ENCODE results near the gene C1GALT1. TPM values are rescaled to one million over a fixed set of nuclear protein-coding genes. Genes with fewer than 3 reads are reported as not detected.

C1GALT1 gene
- total and polyA plus RNA-seq, 12 donors = 3.6 to 217 (median 18.2) TPM

DNA sequence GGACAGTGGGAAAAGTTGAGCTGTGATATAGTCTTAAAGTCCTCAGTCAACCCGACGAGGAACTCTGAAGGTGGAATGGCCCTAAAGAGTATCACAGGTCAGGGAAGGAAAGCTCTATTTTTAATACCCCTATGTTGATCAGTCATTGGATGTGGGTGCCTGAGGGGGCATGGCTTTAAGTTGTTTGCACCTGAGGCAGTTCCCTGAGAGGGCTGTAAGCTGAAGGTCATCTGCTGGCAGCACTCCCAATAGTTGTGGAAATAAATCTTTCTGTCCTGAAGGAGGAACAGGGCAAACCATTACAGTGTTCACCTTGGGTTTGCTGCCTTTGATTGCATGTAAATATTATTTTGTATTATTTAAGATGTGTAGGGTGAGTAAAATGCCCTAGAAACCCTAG lies 17.8 kb upstream of the C1GALT1 start:
- intact Hi-C loops (cut with DNase I) = no loop called here
- Histone ChIP-seq H3K36me3 (replicated peaks in 1 of 2) (no peaks in the 10 kb centered on the region), H3K9me3 (replicated peaks in 1 of 3) (no peaks in the 10 kb centered on the region), H3K4me1 (replicated peaks in 1 of 2) (no peaks in the 10 kb centered on the region), H3K27me3 (no peaks in the 10 kb centered on the region), H3K27ac (no peak overlapping the region), H3K4me3 (no peak overlapping the region)
- TF ChIP-seq CTCF (IDR thresholded peaks at IDR 0.05) = no peak
- no peak for TF ChIP-seq POLR2A (IDR thresholded peaks at IDR 0.05)
- DNase-seq = no peak
- WGBS, 4 donors = 50 to 68% (median 59%) methylated on average over 2 of the region's 2 CpGs

DNA sequence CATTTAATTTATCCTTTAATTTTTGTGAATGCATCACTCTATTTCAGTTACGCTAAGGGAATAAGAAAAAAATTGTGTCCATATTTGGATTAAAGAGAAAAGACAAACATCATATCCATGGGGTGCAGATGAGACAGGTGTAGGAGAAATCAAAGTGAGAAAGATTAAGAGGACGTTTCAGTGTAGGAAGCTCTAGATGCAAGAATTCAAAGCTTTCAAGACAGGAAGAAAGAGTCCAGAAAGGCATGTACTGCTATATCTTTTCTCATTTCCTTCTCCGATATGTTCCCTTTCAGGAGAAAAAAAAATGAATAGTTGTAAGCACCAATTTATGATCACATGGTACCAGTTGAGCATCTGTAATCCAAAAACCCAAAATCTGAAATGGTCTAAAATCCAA lies 17.0 kb upstream of the C1GALT1 start:
- H3K27ac ChIP-seq = no peak overlapping the region
- WGBS, 4 donors = 75 to 83% (median 81%) methylated on average over 3 of the region's 3 CpGs
- H3K4me1 ChIP-seq (replicated peaks in 1 of 2) = no peaks in the 10 kb centered on the region

GRCh38 chr7:7166318-7166717 lies 16.0 kb upstream of the C1GALT1 start:
- 88 to 93% (median 89%) methylated on average over 3 of the region's 3 CpGs for WGBS, 4 donors
- H3K4me3 ChIP-seq = no peak overlapping the region
- H3K36me3 ChIP-seq (replicated peaks in 1 of 2) = no peaks in the 10 kb centered on the region
- TF ChIP-seq CTCF (IDR thresholded peaks at IDR 0.05) = no peak
- TF ChIP-seq POLR2A (IDR thresholded peaks at IDR 0.05) = no peak
- no peaks in the 10 kb centered on the region for H3K4me1 ChIP-seq (replicated peaks in 1 of 2)
- H3K9me3 ChIP-seq (replicated peaks in 1 of 3) = no peaks in the 10 kb centered on the region
- H3K27ac ChIP-seq = no peak overlapping the region
- intact Hi-C loops (cut with DNase I) = no loop called here
- H3K27me3 ChIP-seq = no peaks in the 10 kb centered on the region
- DNase-seq = no peak

More for the DNA sequence above, 17.0 kb upstream of the C1GALT1 start:
- Histone ChIP-seq H3K4me3 (no peak overlapping the region), H3K36me3 (replicated peaks in 1 of 2) (no peaks in the 10 kb centered on the region), H3K27me3 (no peaks in the 10 kb centered on the region), H3K9me3 (replicated peaks in 1 of 3) (no peaks in the 10 kb centered on the region)
- intact Hi-C loops (cut with DNase I) = no loop called here
- TF ChIP-seq POLR2A (IDR thresholded peaks at IDR 0.05) = no peak
- no peak for TF ChIP-seq CTCF (IDR thresholded peaks at IDR 0.05)
- DNase-seq = no peak

- Histone ChIP-seq H3K36me3 (replicated peaks in 1 of 2) (no peaks in the 10 kb centered on the region), H3K27me3 (no peaks in the 10 kb centered on the region), H3K4me3 (no peak overlapping the region), H3K4me1 (replicated peaks in 1 of 2) (no peaks in the 10 kb centered on the region), H3K9me3 (replicated peaks in 1 of 3) (no peaks in the 10 kb centered on the region), H3K27ac (no peak overlapping the region)
- 67 to 82% (median 75%) methylated on average over 1 of the region's 1 CpG for WGBS, 4 donors
- no peak for DNase-seq
- TF ChIP-seq CTCF (IDR thresholded peaks at IDR 0.05) (no peak), POLR2A (IDR thresholded peaks at IDR 0.05) (no peak)
- intact Hi-C loops (cut with DNase I) = no loop called here
Measured at GRCh38 chr7:7169296-7169695, 13.0 kb upstream of the C1GALT1 start.

All from adrenal gland (tissue), 12 donors.